ENCODE results near the gene ST6GALNAC4.

DNA sequence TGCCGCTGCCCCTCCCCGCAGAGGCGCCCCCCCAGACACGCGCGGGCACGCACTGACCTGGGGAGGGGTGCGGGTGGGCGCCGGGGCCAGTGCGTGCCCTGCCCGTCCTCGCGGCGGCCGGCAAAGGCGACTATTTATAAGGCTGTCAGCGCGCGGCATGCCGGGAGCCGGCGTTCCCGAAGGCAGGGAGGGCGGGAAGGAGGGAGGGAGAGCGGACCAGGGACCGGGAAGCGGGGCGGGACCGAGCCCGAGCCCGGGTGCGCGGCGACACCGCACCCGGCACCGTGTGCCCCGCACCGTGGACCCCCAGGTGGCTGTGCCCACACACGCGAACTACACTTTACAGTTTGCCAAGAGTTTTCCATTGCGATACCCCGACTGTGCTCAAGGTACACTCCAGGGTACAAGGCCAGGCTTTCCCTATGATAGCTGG, 39.3 kb downstream of the ST6GALNAC4 start, which contains the start of gene AK1:
- TF ChIP-seq POLR2A (IDR thresholded peaks at IDR 0.05; ENCODE audit: low read depth, low read length) (no peak), POLR2AphosphoS5 (IDR thresholded peaks at IDR 0.05; ENCODE audit: low read depth, low read length) (no peak), TAF1 (IDR thresholded peaks at IDR 0.05; ENCODE audit: low read depth, low read length) (no peak), POU2F2 (IDR thresholded peaks at IDR 0.05; ENCODE audit: low read depth, low read length) (no peak), SPI1 (IDR thresholded peaks at IDR 0.05; ENCODE audit: low read depth, low read length) (no peak), PAX5 (IDR thresholded peaks at IDR 0.05; ENCODE audit: insufficient read depth, low read length, severe bottlenecking) (no peak)
